Activated T-helper 9 cell treated with anti-CD3 and anti-CD28 coated beads, Interleukin-2, amount 50 U/mL, for 16 hours (primary cell): ENCODE measurements around the gene PADI3.

Source experiments
- DNase-seq: peaks from one replicate; pipeline ENCODE4 v3.0.0-alpha.2; 2020; ENCODE audit warnings: low read depth

Gene PADI3, protein sequence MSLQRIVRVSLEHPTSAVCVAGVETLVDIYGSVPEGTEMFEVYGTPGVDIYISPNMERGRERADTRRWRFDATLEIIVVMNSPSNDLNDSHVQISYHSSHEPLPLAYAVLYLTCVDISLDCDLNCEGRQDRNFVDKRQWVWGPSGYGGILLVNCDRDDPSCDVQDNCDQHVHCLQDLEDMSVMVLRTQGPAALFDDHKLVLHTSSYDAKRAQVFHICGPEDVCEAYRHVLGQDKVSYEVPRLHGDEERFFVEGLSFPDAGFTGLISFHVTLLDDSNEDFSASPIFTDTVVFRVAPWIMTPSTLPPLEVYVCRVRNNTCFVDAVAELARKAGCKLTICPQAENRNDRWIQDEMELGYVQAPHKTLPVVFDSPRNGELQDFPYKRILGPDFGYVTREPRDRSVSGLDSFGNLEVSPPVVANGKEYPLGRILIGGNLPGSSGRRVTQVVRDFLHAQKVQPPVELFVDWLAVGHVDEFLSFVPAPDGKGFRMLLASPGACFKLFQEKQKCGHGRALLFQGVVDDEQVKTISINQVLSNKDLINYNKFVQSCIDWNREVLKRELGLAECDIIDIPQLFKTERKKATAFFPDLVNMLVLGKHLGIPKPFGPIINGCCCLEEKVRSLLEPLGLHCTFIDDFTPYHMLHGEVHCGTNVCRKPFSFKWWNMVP

DNA sequence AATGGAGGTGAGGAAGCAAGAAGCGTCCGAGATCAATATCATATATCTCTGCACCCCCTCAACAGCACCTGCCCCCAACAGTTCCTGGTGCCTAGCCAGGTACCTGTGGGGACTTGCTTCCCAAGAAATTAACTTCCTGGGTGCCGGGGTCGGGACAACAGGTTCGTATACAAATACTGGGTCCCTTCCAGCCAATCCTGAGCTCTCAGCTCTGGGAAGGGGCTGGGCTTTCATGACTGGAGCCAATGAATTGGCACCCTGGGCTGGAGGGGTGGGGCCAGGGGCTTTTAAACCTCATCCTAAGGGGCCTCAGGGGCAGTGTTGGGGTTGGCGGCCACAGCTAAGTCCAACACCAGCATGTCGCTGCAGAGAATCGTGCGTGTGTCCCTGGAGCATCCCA lies at the start of gene PADI3:
PADI3 (plus strand) TSS at position 318 of the 400 bp plus-strand sequence; CDS start at position 358, 40 bp downstream.
- no peak for DNase-seq

DNA sequence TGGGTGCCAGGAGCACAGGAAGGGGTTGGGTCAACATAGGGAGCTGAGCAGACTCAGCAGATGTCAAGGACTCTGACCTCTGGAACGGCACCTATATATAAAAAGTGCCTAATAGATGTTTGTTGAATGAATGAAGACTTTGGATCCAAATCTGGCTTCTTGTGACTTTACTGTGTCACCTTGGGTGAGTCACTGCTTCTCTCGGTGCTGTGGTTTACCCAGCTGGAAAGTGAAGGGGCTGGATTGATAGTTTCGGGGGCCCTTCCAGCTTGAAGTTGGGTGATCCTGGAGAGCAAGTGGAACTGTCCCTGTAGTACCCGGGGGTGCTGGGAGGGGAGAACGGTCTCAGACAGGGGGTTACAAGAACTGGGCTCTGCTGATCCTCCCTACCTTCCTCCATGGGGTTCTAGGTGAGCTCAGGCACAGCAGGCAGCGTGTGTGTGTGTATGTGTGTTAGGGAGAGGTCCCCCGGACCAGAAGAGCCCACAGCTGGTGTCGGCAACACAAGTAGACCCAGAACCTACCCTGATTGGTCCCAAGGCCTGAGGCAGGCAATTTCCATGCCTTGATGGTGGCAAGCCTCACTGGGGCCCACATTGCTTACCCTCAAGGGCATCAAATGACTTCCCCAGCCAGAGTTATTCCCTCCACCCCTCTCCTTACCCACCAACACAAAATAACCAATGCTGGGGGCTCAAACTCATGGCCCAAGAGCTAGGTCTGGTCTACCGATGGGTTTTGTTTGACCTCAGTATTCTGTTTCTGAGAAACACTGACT lies 49.4 kb upstream of the PADI3 start:
- DNase-seq, result no peak

DNA sequence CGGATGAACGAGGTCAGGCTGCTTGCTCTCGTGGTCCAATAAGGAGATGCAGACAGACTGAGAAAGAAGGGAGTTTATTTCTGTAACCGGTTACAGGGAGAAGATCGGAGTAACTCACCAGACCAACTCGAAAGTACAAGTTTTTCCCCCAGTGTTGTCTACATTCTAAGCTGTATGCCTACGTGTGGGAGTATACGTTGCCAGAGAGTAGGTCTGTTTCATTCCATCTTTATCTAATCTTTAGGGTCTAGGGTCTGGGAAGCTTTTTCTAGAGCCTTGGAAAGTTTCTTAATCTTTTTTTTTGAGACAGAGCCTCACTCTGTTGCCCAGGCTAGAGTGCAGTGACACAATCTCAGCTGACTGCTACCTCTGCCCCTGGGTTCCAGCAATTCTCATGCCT lies 48.7 kb upstream of the PADI3 start:
- no peak for DNase-seq

DNA sequence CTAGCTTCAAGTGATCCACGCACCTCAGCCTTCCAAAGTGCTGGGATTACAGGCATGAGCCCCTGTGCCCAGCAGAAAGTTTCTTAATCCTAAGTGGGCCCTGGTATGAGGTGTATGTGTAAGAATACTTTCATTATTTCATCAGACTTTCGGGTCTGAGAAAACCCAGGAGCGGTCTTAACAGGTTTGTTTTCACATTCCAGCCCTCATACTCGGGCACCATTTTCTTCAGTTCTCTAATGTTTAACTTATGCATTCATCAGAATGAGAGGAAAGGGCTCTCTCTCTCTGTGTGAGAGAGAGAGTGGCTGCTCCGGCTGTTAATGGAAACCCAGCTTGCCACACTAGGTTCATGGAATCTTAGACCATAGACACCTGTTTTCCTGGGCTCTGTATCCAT lies 48.1 kb upstream of the PADI3 start:
- DNase-seq, result no peak

DNA sequence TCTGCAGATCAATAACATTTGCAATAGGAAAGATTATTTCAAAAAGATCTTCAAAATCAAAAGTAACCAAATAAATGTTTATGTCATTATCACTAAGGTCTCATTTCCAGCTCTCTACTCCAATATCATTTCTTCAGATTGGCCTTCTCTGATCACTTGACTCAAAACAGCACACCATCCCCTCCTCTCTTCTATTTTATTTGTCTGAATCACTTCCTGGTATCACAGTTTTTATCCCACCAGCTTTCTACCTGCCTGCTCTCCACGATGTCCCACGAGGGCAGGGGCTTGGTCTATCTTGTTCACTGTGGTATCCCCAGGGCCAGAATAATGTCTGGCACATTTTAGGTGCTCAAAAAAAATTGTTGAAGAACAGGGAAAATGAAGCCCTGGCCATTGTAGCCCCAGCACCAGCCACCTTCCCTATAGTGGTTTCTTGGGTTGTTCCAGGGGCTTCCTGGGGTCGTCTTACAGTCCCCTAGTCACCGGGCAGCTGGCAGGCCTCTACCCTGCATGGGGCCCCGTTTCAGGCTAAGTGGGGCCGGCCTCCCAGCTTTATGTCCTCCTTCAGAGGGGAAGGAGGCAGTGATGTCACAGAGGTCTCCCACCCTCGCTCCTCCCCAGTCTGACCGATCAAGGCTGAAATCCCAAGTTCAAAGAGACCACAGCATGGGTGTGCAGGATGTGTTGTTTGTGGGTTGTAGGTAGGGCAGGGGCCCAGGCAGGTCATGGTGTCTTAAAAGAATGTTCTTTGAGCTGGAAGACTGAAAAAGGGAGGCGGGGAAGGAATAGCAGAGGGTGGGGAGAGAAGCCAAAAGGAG lies 47.5 kb upstream of the PADI3 start:
- no peak for DNase-seq

DNA sequence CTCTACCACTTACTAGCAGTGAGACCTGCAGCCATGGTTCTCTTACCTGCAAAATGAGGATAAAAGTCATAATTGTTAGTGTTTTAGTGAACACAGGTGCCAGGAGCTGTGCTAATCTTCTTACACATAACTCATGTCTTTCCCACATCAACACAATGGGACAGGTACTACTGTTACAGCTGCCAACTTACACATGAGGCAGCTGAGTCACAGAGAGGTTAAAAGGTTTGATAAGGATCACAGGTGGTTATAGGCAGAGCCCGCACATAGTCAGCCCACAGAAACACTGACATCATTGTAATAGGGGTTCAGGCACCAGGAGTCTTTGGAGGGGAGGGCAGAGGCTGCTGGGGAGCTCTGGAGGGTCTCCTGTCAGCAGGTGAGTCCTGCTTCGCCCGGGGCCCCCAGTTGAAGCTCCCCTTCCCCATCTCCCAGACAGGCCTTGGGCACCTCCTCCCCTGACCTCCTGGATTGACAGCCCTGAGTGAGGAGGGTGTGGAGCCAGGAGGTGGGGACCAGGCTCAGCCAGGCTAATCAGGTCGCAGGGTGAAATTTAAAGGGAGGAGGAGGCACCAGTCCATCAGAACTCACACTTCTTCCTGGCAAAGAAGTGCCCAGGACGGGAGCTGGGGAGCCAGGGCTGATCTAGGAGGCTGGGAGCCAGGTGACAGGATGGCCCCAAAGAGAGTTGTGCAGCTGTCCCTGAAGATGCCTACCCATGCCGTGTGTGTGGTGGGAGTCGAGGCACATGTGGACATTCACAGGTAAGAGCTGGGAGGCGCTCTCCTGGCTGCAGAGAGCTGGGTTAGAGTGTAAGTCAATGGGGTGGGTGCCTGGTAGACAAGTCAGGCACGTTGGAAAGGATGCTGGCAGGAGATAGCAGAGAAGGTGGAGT lies 44.1 kb upstream of the PADI3 start, which contains the start of gene PADI1:
PADI1 (plus strand) TSS at position 583 of the 895 bp plus-strand sequence; CDS start at position 673, 90 bp downstream.
- DNase-seq, result no peak

DNA sequence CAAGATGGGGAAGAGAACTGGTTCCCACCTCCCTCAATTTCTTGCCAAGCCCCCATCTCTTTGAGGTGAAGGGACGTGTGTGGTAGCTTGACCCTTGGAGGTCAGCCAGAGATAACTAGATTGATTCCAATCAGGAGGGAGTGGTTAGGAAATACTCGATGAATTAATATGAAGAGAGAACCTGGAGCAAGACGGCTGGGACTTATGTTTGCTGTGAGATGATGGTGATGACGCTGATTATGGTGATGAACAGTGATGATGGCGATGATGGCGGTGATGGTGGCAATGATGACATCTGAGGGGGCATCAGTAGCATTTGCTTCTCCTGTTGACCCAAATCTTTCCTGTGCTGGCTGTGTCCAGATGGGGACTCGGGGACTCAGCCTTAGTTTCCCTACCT lies 43.2 kb upstream of the PADI3 start:
- DNase-seq, result no peak

DNA sequence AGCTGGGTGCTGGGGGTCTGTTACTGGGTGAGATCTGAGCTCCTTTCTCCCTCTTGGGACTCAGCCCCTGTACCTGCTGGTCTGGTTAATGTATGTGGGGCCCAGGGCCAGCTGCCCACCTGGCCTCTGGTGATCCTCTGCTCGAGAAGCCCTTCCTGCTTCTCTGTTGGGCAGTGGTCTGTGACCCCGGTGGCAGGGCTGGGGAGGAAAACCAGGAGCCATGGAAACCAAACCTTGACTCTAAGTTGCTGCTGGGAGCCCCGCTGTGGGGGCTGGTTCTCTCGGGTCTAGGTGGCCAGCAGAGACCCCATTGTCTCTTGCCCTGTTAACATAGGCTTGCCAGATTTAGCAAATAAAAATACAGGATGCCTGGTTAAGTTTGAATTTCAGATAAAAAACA lies 42.7 kb upstream of the PADI3 start:
- no peak for DNase-seq

DNA sequence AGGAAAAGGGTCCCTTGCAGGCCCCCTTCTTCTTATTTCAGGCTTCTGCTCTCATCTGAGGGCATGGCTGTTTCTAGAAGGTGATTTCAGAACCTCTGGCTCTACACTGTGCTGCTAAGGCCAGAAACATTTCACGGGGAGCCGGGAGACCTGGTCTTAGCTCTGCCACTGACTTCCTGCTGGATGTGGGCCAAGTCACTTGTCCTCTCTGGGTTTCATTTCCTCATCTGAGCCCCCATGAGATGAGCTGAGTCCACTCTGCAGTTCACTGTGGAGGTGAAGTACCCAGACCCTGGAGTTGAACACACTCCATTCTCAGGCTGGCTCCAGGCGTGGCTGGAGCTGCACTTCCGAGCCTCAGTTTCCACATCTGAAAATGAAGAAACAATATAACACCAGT lies 41.9 kb upstream of the PADI3 start:
- DNase-seq, result no peak

DNA sequence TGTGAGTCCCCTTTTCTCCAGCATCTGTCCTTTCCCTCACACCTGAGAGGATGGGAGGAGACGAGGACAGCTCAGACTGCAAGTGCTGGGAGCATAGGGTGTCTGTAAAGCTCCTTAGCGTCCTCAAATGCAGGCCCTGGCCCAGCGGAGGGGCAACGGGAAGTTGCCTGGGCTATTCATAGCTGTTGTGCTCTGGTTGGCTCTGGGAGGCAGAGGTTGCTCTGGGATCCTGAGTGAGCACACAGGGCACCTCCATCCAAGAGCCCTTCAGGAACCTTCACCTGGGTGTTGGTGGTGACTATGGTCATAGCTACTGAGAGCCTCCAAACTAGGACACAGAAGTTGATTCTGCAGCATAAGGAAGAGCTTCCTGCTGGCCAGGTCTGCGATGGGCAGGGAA lies 41.4 kb upstream of the PADI3 start:
- no peak for DNase-seq

DNA sequence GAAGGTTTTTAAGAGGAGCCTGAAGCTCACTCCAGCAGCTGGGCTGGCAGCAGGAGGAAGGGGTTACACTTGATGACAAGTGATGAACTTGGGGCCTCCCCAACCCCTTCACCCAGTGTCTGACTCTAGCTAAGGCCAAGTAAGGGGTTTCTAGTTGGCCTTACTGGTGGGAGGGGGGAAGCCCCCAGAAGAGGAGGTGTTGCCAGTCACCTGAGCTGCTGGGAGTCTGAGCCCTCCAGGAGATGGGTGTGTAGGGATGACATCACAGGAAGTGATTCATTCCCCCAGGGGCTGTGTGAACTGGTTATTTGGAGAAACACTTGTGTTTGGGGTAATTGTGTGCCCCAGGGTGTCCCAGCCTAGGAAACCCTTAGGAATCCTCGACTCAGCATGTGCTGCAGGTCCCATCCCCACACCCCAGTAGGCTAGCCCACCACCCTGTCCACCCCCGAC lies 40.9 kb upstream of the PADI3 start:
- DNase-seq, result peak; percentile 20

DNA sequence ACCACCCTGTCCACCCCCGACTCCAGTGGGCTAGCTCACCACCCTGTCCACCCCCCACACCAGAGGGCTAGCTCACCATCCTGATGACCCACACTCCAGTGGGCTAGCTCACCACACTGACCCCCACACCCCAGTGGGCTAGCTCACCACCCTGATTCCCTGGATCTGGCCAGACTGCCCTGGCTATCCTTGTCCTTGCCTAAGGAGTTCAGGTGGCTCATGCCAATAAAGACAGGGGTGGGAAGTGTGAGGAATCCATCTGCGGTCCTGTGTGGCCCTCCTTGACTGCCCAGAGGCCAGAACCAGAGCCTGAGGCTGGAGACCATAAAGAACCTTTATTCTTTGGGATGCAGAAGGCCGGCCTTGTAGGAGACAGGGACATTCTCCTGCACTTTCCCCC lies 40.4 kb upstream of the PADI3 start:
- DNase-seq, result no peak

DNA sequence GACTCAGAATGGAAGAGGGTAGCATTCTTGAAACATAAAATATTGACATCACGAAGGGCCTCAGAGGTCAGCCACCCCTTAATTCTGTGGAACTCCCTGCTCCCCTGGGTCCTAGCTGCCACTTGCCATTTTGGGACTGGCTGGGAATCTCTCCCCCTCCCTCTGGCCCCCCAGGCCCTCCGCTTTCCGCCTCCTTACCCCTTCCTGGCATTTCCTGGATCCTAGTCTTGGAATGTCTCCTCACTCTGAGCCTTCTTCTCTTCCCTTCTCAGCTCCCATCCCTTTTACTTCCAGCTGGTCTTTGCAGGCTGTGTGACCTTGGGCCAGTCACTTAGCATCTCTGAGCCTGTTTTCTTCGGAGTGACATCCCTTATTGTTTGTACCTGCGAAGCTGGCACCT lies 39.5 kb upstream of the PADI3 start:
- DNase-seq, result no peak

DNA sequence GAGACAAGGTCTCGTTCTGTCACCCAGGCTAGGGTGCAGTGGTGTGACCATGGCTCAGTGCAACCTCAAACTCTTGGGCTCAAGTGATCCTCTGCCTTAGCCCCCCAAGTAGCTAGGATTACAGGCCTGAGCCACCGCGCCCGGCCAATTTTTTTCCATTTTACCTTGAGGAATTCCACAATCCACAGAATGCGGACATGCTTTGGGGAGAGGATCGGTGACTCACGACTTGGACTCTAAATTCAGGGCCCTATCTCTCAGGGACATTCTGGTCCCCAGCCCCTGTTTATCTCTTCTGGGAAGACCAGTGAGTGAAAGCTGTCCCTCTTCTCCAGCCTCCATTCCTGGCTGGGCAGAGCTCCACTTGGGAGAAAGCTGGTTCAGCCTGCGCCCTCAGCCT lies 38.7 kb upstream of the PADI3 start:
- no peak for DNase-seq

DNA sequence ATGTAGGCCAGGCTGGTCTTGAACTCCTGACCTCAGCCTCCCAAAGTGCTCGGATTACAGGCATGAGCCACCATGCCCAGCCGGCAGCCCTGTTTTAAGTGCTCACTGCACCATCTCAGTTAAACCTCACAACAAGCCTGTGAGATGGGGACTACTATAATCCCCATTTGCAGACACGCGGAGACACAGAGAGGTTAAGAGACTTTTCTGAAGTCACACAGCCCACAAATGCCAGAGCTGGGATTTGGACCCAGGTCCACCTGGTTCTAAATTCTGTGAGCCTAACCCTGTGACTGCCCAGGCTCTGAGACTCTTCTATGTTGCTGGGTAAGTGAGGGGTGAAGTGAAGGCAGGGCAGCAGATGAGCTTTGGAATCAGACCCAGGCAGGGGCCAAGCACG lies 37.5 kb upstream of the PADI3 start:
- no peak for DNase-seq

DNA sequence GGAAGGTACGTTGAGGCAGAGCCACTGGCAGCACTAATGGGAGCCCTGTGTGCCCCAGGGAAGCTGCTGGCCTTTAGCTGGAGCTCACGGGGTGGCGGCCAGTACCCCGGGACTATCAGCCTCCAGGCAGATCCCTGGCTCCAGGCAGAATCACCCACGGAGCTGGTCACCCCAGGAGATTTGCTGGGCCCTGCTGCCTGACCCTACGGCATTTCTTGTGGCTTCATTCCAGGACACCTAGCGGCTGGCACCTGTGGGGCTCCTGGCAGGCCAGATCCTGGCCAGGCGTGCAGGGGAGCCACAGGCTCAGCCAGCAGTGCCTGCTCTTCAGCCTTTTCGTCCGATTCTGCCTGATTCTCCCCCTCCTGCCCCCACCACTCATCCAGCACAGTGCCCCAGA lies 36.9 kb upstream of the PADI3 start:
- no peak for DNase-seq

DNA sequence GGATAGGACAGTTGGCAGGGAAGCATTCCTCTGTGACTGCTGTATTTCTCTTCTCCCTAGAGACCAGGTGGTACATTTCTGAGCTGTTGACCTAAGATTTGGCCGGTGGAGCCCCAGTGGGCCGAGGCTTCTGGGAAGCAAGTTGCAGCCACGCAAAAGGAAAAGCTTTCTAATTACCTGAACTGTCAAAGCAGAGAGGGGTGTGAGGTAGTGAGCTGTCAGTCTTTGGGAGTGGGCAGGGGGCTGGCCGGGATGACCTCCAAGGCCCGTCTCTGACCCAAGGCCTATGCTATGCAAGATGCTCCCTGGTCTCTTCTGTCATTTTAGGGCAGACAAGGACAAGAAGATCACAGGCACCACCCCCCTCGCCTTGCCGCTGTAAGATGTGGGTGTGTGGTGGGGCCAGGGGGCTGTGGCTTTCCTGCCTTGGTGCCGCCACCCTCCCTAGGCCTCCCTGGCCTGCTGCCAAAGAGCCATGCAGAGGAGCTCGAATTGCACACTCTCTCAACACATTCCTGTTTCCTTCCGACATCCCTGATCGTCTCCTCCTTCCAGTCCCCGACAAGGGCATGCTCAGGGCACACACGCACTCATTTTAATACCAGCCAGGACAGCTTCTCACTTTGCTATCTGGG lies 36.3 kb upstream of the PADI3 start:
- DNase-seq, result peak; percentile 37

DNA sequence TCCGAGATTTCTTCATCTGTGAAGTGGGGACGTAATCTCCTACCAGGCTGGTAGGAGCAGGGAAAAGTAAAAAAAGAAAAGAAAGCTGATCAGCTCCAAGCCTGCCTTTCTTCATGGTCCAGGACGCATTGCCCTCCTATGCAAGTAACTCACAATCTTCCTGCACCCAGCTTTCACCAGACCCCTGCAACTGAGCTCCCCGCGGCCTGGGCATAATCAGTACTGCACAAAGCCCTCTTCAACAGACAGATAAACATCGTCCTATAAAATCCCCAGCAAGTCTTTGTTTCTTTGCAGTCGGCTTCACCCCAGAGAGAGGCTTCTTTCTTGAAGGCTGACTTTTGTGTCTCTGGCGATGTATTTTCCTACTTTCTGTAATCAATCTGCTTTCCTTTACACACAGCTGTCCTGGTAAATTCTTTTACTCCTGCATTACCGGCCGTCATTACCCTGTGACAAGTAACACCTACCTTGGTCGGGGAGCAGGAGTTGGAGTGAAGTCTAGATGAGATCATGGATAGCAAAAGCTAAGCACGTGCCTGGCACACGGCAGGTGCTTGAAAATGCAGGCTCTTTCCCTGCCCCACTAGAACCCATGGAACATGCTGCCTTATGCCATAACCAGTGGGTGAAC lies 35.6 kb upstream of the PADI3 start:
- no peak for DNase-seq

DNA sequence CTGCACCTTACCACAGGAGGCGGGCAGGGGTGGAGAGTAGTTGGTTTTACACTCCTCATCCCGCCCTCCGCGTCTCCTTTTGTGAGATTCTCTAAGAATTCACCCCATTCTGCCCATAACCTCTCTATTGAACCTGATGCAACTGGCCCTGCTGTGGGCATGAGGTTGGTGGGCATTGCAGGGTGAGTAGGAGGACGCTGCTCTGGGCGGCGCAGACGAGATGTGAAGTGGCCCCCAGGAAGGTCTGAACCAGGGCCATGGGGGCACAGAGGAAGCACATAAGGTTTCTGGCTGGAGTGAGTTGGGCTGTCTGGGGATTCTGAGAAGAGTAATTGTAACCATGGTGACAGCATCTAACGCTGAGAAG lies 35.1 kb upstream of the PADI3 start:
- DNase-seq, result no peak
